Activated B cell treated with CpG ODN at 0.5 μM for 24 hours (primary cell): ENCODE data around the gene PIGU. TPM values are rescaled to one million over a fixed set of nuclear protein-coding genes. Genes with fewer than 3 reads are reported as not detected.

Experiments used
- ATAC-seq: fragments of 200-7000 bp; cut with Tn5 transposase; one replicate; pipeline ENCODE4 v1.10.0; 2021; ENCODE audit warnings: low read depth, mild to moderate bottlenecking, moderate library complexity
- CTCF ChIA-PET: fragments of 350-600 bp; sonication (Branson Sonifier 250); formaldehyde crosslinking; loops from one replicate; lab custom pipeline; 2021; ENCODE audit warnings: antibody characterized with exemption; lab: Charles Lee
- POLR2A ChIA-PET: fragments of 350-600 bp; sonication (Branson Sonifier 250); formaldehyde crosslinking; loops from one replicate; lab custom pipeline; 2021; ENCODE audit warnings: antibody characterized with exemption; lab: Charles Lee
- DNase-seq: peaks from one replicate; pipeline ENCODE4 v3.0.0; 2022
- H3K27ac Mint-ChIP-seq: one replicate; pipeline ENCODE4 v1.8.0; 2020; ENCODE audit warnings: mixed read lengths
- H3K27me3 Mint-ChIP-seq: one replicate; pipeline ENCODE4 v1.8.0; 2021; ENCODE audit warnings: mixed read lengths
- H3K36me3 Mint-ChIP-seq: one replicate; pipeline ENCODE4 v1.8.0; 2021; ENCODE audit warnings: low read depth, mixed read lengths
- H3K4me1 Mint-ChIP-seq: one replicate; pipeline ENCODE4 v1.8.0; 2021; ENCODE audit warnings: mixed read lengths
- H3K4me3 Mint-ChIP-seq: one replicate; pipeline ENCODE4 v1.8.0; 2020; ENCODE audit warnings: mild to moderate bottlenecking, mixed read lengths
- H3K9me3 Mint-ChIP-seq: one replicate; pipeline ENCODE4 v1.8.0; 2020; ENCODE audit warnings: mixed read lengths
- intact Hi-C: fragments of 100-400 bp; cut with micrococcal nuclease; formaldehyde crosslinking; loops from one replicate; pipeline ENCODE4 v1.15.1; 2024
- total RNA-seq: library from RNA; stranded (reverse); gene quantifications from 2 replicates; pipeline ENCODE4 v1.2.3, GENCODE V29; 2022
- TF ChIP-seq, protein P1 (sequence below): fragments of 200-600 bp; IDR thresholded peaks from one replicate; pipeline ENCODE4 v1.8.0; 2022; ENCODE audit warnings: antibody characterized with exemption, mild to moderate bottlenecking

Gene PIGU
- total RNA-seq, 1 donor from 2014 or later: 14.7 TPM

- Mint-ChIP-seq H3K36me3 (peaks cover 14% of the 10 kb centered on the region), H3K27me3 (no peaks in the 10 kb centered on the region), H3K9me3 (no peaks in the 10 kb centered on the region), H3K4me1 (no peaks in the 10 kb centered on the region), H3K4me3 (no peak overlapping the region), H3K27ac (no peak overlapping the region)
- DNase-seq (no peak), ATAC-seq (no peak)
- ChIA-PET POLR2A (no interaction called here), CTCF (no interaction called here)
- TF ChIP-seq, protein P1, sequence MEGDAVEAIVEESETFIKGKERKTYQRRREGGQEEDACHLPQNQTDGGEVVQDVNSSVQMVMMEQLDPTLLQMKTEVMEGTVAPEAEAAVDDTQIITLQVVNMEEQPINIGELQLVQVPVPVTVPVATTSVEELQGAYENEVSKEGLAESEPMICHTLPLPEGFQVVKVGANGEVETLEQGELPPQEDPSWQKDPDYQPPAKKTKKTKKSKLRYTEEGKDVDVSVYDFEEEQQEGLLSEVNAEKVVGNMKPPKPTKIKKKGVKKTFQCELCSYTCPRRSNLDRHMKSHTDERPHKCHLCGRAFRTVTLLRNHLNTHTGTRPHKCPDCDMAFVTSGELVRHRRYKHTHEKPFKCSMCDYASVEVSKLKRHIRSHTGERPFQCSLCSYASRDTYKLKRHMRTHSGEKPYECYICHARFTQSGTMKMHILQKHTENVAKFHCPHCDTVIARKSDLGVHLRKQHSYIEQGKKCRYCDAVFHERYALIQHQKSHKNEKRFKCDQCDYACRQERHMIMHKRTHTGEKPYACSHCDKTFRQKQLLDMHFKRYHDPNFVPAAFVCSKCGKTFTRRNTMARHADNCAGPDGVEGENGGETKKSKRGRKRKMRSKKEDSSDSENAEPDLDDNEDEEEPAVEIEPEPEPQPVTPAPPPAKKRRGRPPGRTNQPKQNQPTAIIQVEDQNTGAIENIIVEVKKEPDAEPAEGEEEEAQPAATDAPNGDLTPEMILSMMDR: no peak
- intact Hi-C loops: no loop called here
Observed at GRCh38 chr20:34595377-34596184, 81.3 kb downstream of the PIGU start.

- Mint-ChIP-seq H3K27ac (no peak overlapping the region), H3K9me3 (no peaks in the 10 kb centered on the region), H3K4me1 (peaks cover 4% of the 10 kb centered on the region), H3K36me3 (peaks cover 42% of the 10 kb centered on the region), H3K27me3 (no peaks in the 10 kb centered on the region), H3K4me3 (no peak overlapping the region)
- ChIA-PET CTCF (no interaction called here), POLR2A (no interaction called here)
- ATAC-seq: no peak
- intact Hi-C loops: no loop called here
- DNase-seq: no peak
- TF ChIP-seq, protein P1: no peak
Observed at GRCh38 chr20:34586488-34587163, 90.3 kb downstream of the PIGU start.

DNA sequence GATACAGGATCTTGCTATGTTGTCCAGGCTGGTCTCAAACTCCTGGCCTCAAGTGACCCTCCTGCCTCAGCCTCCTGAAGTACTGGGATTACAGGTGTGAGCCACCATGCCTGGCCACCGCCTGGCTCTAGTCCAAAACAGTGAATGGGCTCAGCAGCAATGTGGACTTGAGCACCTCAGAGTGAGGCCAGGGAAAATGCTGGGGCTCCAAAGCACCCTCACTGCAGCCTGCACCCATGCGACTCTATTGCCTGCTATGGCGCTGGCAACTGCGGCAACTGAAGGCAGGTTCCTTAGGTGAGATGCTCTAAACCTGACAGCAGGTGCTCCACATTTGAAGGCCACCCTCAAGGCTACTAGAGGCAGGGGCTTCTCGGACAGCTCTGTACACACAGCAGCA is 91.9 kb downstream of the PIGU start:
- no peaks in the 10 kb centered on the region for H3K27me3 Mint-ChIP-seq
- ATAC-seq (no peak), DNase-seq (no peak)
- peaks cover 55% of the 10 kb centered on the region for H3K36me3 Mint-ChIP-seq
- H3K4me1 Mint-ChIP-seq: peaks cover 20% of the 10 kb centered on the region
- H3K27ac Mint-ChIP-seq: no peak overlapping the region
- H3K4me3 Mint-ChIP-seq: no peak overlapping the region
- H3K9me3 Mint-ChIP-seq: peaks cover 5% of the 10 kb centered on the region
- intact Hi-C loops: no loop called here
- CTCF ChIA-PET: no interaction called here
- POLR2A ChIA-PET: no interaction called here
- TF ChIP-seq, protein P1: no peak

- peaks cover 5% of the 10 kb centered on the region for H3K9me3 Mint-ChIP-seq
- CTCF ChIA-PET: no interaction called here
- POLR2A ChIA-PET: no interaction called here
- DNase-seq: no peak
- ATAC-seq: no peak
- H3K36me3 Mint-ChIP-seq: peaks cover 57% of the 10 kb centered on the region
- TF ChIP-seq, protein P1: no peak
- intact Hi-C loops: no loop called here
- H3K27ac Mint-ChIP-seq: no peak overlapping the region
- H3K4me1 Mint-ChIP-seq: peaks cover 33% of the 10 kb centered on the region
- H3K4me3 Mint-ChIP-seq: no peak overlapping the region
- H3K27me3 Mint-ChIP-seq: no peaks in the 10 kb centered on the region
Observed at GRCh38 chr20:34583544-34583943, 93.3 kb downstream of the PIGU start.

- Mint-ChIP-seq H3K4me1 (peaks cover 36% of the 10 kb centered on the region), H3K36me3 (peaks cover 56% of the 10 kb centered on the region), H3K4me3 (no peak overlapping the region), H3K27me3 (no peaks in the 10 kb centered on the region), H3K27ac (no peak overlapping the region), H3K9me3 (peaks cover 5% of the 10 kb centered on the region)
- DNase-seq: no peak
- ChIA-PET POLR2A (no interaction called here), CTCF (no interaction called here)
- TF ChIP-seq, protein P1: no peak
- no peak for ATAC-seq
- intact Hi-C loops: no loop called here
Observed at GRCh38 chr20:34582911-34583310, 94.0 kb downstream of the PIGU start.
